NCI-H1694 treated with DMSO at 0.1 percent for 48 hours (cell line): Measurements from ENCODE around the gene C16orf86.

ENCODE experiments used
- DNase-seq: peaks from one replicate; lab custom pipeline; 2025; lab: John Stamatoyannopoulos, UW

Gene C16orf86

DNA sequence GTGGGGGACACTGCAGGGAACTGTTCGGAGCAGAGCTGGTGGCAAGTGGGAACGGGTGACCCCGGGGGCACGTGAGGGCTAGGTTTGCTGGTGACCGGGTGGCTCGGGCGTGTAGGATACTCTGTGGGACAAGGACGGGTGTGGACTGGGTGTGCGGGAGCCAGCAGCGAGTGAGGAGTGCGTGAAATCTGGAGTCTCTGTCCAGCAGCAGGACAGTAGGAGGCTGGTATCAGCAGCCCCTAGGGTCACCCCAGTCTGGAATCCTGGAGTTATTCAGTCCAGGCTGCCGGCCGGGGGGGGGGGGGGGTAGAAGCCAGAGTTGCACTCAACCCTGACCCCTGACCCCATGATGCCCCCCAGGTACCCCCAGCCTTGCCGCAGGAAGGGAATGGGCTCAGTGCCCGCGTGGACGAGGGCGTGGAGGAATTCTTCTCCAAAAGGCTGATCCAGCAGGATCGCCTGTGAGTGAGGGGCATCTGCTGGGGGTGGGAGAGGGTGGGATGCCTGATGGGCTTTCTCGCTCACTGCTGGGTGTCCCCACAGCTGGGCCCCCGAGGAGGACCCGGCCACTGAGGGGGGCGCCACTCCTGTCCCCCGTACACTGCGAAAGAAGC lies 12.7 kb upstream of the C16orf86 start:
- DNase-seq, result no peak

DNA sequence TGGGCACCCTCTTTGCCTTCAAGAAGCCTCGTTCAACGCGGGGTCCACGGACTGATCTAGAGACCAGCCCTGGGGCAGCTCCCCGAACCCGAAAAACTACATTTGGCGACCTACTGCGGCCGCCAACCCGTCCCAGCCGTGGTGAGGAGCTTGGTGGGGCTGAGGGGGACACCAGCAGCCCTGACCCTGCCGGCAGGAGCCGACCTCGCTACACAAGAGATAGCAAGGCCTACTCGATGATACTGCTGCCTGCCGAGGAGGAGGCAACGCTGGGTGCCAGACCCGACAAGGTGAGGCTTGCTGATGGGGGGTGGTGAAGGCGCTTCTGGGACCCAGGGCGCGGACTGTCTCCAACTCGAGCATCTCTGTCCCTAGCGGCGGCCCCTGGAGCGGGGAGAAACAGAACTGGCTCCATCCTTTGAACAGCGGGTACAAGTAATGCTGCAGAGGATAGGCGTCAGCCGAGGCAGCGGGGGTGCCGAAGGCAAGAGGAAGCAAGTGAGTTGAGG lies 12.2 kb upstream of the C16orf86 start:
- no peak for DNase-seq

DNA sequence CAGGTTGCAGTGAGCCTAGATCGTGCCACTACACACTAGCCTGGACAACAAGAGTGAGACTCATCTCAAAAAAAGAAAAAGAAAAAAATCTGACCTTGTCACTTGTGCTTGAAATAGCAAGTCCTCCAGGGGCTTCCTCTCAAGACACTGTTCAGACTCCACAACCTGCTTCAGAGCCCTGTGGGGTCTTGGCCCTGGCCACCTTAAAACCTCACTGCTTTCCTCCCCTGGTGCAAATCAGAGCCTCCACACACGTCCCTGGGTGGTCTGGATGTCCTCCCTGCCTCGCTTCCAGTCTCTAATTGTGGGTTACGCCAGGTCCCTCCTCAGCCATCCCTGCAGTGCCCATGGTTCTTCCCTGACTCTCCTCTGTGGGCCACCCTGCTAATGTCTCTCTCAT lies 11.3 kb upstream of the C16orf86 start:
- DNase-seq, result no peak

DNA sequence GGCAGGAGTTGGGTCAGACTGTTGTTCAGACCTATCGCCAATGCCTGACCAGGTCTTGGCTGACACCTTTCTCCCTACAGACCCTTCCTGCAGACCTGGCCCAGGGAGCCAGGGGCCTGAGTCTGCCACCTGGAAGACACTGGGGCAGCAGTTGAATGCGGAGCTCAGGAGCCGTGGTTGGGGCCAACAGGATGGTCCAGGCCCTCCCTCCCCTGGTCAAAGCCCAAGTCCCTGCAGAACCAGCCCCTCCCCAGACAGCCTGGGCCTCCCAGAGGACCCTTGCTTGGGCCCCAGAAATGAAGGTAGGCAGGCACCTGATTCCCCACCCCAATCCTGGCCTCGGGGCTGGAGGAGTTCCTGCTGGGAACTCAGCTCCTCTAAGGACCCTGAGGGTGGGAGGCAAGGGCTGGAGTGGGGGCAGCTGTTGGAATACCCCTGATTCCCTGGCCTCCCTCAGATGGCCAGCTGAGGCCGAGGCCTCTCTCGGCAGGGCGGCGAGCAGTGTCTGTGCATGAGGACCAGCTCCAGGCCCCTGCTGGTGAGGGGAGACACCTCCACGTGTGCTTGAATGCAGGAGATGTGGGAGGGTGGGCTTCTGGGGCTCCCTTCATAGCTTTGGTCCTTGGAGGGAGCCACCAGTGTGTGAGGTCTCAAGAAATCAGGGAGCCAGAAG lies 10.1 kb upstream of the C16orf86 start:
- no peak for DNase-seq

DNA sequence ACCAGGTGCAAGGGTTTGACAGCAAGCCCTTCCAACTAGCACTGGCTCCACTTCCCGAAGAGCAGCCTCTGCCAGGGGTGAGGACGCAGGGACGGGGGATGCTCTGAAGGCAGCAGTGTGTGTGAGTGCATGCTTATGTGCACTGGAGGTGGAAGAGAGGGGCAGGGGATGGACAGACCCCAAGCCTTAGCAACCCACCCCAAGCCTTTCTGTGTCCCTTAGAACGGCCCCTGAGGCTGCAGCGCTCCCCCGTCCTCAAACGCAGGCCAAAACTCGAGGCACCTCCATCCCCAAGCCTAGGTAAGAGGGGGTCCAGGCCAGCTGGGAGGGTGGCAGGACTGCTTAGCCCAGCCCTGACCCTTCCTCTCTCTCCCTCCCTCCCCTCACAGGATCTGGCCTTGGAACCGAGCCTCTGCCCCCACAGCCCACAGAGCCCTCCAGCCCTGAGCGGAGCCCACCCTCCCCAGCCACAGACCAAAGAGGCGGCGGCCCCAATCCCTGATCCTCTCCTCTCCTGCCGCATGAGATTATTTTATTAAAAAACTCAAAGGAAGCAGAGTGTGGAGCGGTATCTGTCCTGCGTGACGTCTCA lies 9.5 kb upstream of the C16orf86 start:
- no peak for DNase-seq

DNA sequence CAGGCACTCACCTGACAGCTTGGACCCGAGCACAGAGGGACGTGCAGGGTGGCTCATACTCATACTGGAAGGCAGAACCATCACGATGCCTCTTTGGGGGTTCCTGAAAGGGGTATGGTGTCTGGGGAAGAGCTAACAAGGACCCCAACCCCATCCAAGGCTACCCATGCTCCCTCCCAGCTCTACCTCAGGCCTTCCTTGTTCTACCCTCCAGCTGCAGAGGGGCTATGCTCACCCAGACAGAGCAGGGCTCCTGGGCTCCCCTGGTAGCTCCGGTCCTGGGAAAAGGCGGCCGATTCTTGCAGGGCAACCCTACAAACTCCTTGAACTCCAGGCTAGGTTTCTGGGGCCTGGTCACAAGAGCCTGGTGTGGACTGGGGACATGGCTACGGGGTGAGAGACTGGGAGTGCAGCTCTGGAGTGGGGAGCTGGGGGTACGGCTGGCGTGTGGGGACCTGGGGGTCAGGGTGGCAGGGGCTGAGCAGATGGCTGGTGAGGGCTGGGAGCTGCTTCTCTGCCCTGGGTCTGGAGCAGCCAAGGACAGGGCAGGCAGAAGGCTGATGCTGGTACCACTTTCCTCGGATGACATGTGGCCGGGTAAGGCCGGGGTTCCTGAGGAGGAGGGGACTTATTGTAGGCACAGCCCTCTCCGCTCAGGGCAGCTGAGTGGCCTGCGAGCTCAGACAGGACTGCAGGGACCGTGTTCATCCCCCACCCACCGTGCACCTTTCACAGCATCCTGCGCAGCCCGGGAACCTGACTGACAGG lies 8.7 kb upstream of the C16orf86 start:
- no peak for DNase-seq

DNA sequence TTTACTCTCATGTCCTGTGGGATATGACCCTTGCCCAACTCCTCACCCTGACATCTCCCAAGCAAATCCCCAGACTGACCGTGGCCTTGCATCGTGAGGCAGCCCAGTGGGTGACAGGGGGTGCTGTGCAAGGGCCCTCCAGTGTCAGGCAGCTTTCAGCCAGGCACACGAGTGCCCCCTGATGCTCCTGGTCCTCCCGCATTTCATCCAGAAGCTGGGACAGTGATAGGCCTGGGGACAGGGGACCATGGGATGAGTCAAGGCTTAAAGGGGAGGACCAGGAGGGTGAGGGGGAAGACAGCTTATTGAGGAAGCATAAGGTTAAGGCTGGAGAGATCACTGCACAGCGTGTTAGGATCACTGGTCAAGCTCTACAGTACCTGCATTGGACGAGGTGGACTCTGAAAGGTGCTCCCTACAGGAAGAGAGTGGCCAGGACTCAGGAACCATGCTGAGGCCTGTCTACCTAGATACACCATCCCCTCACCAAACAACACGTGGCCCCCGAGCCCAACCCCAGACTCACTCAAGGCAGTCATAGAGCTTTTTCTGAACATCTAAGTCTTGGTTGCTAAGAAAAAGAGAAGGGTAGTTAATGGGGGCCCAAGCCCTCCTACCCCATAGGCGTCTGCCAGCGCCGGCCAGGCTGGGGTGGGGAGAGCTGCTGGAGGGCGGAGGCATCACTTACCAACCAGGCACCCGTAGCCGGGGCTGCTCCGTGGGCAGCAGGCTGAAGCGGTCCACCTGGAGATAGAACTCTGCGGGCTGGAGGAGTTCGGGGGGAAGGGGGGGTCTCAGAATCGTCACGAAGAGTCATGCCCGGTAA lies 7.6 kb upstream of the C16orf86 start:
- no peak for DNase-seq

DNA sequence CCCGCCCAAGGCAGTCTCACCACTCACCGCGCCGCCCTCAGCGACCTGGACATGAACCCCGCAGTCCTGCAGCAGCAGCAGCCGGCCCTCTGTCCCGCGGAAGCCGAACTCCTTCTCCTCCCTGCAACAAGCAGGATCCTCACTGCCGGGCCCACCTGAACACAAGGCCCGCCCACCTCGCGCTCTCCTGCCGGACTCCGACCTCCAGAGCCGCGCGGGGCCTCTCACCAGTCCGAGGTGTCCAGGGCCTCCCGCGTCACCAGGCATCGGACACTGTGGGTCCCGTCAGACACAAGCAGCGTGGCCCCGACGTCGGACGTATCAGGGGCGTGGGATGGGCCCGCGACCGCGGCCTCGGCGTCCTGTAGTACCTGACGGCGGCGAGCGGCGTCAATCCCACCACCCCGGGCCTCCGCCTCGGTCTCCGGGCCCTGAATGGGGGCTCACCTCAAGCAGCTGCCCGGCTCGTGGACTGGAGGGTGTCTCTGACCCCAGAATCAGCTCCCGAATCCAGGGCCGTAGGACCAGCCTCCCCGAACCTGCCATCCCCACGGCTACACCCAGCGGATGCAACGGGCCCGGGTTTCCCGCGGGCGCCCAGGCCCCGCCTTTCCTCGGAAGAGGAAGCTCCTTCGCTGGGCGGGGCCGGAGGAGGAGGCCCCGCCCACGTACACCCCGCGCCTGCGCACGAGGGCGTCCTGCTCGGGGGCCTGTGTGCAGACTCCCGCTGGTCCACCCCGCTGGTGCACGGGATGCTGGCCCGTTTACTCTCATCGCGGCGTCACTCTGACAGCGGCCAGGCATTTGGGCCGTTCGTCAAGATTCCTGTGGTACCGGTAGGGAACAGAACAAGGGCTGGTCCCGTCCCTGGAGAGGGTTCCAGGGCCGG lies 6.7 kb upstream of the C16orf86 start, which contains the start of gene ACD:
Gene ACD, minus strand, starts transcription at position 586 of the 889 bp plus-strand sequence. Its CDS starts 40 bp downstream, at position 546.
- peak; percentile 54 for DNase-seq

DNA sequence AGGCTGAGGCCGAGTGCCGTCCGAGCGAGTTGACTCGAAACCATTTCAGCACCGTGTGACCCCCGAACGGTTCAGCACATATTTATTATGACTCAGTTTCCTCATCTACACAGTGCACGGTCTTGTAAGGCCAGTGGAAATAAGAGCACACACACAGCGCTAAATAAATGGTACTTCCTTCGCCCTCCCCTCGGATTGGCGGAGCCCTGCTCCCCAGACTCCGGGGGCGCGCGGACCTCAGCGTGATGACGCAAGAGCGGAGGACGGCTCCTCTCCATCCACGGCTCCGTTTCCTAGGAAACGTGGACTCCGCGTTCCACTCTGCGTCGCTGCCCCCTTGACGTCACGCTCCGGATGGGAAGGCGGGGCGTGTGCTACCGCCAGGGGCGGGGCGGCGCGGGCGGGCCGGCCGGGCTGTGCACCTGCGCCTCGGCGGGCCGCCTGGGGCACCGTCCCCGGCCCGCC lies 6.0 kb upstream of the C16orf86 start, which contains the start of gene PARD6A:
Gene PARD6A, plus strand, starts transcription at position 397 of the 465 bp plus-strand sequence. CDS start 79 bp downstream, outside the sequence.
- DNase-seq, result peak; percentile 67

DNA sequence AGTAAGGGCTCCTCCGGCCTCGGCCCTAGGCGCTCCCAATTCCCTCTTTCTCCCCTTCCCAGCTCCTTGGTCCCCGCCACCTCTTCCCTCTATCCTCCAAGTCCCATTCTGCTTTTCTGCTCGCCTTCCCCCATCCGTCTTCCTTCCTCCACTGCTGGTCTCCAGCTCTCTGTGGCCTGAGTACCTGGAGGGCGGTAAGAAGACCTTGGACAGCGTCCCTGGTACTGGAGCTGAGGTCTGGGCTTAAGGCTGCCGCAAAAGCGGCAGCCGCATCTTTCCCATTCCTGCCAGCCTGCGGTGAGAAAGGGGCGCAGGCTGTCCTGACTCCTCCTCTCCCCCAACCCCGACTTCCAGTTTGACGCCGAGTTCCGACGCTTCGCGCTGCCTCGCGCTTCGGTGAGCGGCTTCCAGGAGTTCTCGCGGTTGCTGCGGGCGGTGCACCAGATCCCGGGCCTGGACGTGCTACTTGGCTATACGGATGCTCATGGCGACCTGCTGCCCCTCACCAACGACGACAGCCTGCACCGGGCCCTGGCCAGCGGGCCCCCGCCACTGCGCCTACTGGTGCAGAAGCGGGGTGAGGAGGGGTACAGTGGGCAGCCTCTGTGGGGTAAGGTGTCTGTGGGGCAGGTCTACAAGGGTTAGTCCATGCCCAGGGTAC lies 5.4 kb upstream of the C16orf86 start:
- DNase-seq, result no peak

DNA sequence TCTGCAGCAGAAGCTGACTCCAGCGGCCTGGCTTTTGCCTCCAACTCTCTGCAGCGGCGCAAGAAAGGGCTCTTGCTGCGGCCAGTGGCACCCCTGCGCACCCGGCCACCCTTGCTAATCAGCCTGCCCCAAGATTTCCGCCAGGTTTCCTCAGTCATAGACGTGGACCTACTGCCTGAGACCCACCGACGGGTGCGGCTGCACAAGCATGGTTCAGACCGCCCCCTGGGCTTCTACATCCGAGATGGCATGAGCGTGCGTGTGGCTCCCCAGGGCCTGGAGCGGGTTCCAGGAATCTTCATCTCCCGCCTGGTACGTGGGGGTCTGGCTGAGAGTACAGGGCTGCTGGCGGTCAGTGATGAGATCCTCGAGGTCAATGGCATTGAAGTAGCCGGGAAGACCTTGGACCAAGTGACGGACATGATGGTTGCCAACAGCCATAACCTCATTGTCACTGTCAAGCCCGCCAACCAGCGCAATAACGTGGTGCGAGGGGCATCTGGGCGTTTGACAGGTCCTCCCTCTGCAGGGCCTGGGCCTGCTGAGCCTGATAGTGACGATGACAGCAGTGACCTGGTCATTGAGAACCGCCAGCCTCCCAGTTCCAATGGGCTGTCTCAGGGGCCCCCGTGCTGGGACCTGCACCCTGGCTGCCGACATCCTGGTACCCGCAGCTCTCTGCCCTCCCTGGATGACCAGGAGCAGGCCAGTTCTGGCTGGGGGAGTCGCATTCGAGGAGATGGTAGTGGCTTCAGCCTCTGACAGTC lies 4.5 kb upstream of the C16orf86 start:
- no peak for DNase-seq

DNA sequence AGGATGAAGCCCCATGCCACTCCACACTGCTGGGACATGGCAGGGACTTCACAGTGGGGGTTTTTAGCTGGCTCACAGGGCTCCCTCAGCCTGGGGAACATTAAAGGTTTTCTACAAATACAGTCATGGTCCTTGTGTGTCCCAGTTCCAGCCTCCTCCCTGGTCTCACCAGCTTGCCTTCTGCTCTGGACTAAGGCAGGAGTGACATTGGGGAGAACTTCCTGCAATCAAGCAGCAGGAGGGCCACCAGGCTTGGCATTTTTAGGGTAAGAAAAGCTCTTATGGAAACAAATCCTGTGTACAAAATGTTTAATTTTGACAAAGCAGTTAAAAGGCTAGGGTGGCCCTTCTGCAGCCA lies 4.0 kb upstream of the C16orf86 start:
- DNase-seq, result no peak

DNA sequence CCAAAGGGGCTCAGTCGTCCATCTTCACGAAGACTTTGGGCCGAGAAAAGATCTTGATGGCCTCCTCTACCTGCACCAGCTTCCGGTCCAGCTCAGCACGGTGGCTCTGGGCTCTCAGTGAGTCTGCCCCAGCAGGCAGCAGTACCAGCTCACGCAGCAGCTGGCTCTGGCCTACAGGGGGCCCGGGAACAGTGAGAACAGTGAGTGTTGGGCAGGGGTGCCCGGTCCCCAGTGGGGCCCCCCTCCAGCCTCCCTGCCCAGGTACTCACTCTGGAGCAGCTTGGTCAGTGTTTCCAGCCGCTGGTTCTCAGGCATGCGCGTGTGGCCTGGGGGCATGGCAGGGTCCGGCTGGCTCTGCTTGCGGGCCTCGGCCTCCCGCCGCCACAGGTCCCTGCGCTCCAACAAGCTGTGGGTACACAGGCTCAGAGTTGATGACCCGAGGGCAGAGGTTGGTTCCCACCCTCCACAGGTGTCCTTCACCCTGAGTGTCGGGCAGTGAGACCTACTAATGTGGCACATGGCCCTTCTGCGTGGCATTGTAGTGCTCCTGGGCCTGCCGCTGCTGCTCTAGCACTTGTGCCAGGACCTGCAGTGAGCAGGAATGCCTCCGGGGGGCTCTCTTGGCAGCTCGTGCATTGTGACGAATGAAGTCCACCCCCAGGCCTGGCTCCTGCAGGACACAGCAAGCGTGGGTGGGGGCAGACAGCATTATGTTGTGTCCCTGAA lies 3.3 kb upstream of the C16orf86 start:
- no peak for DNase-seq

DNA sequence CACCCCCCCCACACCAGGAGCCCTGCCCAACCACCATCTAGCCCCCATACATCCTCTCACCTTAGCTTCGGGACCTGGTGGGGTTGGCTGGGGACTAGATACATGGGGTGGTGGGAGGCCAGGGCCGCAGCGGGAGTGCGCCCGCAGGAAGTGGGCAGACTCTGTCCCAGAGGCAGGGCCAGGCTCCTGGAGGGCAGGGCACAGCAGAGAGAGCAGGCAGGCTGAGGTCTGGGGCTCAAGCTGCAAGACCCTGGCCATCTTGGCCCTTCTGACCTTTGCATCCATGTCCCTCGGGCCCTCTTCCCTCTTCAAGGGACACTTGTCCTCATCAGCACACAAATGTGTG lies 2.8 kb upstream of the C16orf86 start:
- no peak for DNase-seq

DNA sequence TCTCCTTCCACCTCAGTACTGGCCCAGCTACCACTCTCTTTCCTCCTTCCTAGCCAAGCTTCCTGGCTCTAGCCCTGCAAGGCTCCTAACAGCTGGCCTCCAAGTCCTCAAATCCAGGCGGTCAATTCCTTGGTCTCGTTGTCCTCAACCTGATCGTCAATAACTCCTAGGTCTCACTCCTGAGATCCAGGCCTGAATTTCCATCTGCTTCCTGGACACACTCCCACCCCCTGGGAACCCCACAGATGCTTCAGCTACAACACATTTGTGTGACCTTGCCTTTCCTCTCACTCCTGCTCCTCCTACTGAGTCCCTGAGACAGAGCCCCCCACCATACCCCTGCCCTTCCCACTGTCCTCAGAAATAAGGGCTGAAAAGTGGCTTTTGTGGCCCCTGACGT lies 2.4 kb upstream of the C16orf86 start:
- DNase-seq, result no peak

DNA sequence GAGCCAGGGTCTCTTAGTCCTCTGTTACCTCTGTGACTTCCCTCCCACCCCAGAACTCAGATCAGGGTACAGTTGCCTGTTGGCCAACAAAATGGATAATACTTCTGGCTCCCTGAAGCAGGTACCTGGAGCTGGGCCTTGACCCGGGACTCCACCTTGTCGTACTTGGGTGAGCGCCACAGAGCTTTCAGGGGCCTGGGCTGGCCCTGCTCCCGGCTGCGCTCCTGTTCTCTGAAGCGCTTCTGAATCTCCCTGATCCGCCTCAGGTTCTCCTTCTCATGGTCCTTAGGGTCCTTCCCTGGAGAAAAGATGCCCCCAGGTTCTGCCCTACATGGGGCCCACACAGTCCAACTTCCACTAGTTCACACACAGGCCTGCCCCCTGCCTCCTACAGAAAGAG lies 1.7 kb upstream of the C16orf86 start:
- DNase-seq, result no peak

DNA sequence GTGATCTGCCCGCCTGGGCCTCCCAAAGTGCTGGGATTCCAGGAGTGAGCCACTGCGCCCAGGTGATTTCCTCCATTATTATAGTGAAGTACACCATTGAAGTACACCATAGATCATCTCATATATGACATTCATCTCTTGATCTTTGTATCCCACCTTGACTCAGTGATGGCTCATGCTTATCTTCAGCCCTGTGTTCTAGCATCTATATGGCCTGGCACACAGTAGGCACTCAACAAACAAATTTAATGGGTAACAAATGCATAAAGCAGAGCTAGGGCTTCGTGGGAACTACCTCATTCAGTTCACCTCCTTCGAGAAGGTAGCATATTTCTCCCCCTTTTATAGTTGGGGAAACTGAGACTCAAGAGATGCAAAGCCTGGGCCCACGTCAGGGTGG lies 1.0 kb upstream of the C16orf86 start:
- DNase-seq, result no peak

DNA sequence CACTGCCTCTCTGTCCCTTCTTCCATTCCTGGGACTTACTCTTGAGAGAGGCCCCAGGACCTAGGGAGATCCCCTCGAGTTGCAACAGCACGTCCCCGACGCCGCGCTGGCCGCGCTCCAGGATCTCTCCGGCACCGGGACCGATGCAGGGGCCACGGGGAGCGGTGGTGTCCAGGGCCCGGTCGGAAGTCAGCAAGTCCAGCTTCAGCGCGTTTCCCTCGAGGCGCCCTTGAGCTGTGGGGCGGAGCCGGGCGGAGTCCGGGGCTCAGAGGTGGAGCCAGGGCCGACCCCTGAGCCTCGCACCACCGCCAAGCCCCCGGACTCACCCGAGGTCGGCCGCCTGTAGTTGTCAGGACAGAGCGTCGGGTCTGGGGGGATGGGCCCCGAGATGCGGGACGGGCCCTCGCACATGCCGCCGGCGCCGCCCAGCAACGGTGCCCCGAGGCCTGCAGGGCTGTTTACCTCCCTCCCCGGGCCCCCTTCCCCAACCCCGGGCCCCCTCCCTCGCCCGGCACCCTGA lies 522 bp upstream of the C16orf86 start:
- DNase-seq, result no peak
